HG03571 (cell line): Measurements from ENCODE around the gene MYO1D.

ENCODE experiments used
- ATAC-seq: cut with Tn5 transposase; IDR thresholded peaks from one replicate; pipeline ENCODE4 v1.9.1; 2021; ENCODE audit not compliant: unreplicated experiment

MYO1D gene

GRCh38 chr17:32444301-32445073, 432.4 kb downstream of the MYO1D start, which contains the start of gene PSMD11:
PSMD11 (plus strand) TSS chr17:32444510; CDS start chr17:32444524, 14 bp downstream.
- peak; percentile 91 for ATAC-seq

- no peak for ATAC-seq
Measured at GRCh38 chr17:32443827-32444300, 433.1 kb downstream of the MYO1D start.
